Fibroblast of skin of right biceps (primary cell): ENCODE measurements around the gene ECI2.
A peak's percentile ranks its signal among the peaks of the same experiment; 100 is the strongest.
"Not testable (repeated sequence)": the region's sequence is repeated elsewhere in the genome, so short reads cannot be mapped to it uniquely, and the experiment has no call there.

Source experiments
- DNase-seq: peaks from one replicate; pipeline ENCODE4 v3.0.0-alpha.2; 2013

ECI2 gene

GRCh38 chr6:4093288-4093687 lies 42.1 kb downstream of the ECI2 start:
- DNase-seq: no peak

- DNase-seq: no peak
These were observed 43.4 kb downstream of the ECI2 start for GRCh38 chr6:4091941-4092340.

- DNase-seq: not testable (repeated sequence)
These were observed 45.3 kb downstream of the ECI2 start for GRCh38 chr6:4090043-4090442.

GRCh38 chr6:4088704-4089103 lies 46.7 kb downstream of the ECI2 start:
- no peak for DNase-seq

- DNase-seq: peak; percentile 77
These were observed 50.1 kb downstream of the ECI2 start for GRCh38 chr6:4085332-4085700.

- no peak for DNase-seq
These were observed 50.7 kb downstream of the ECI2 start for GRCh38 chr6:4084444-4085331.

GRCh38 chr6:4078691-4079471 lies 56.5 kb downstream of the ECI2 start, which contains the start of gene FAM217A:
Gene FAM217A (minus strand): TSS chr6:4079137. CDS start chr6:4077414, 1,723 bp downstream.
- no peak for DNase-seq

GRCh38 chr6:4074478-4075235 lies 60.7 kb downstream of the ECI2 start:
- no peak for DNase-seq

- no peak for DNase-seq
These were observed 64.0 kb downstream of the ECI2 start for GRCh38 chr6:4071330-4071729.

GRCh38 chr6:4069199-4069598 lies 66.2 kb downstream of the ECI2 start:
- no peak for DNase-seq

GRCh38 chr6:4067673-4068072 lies 67.7 kb downstream of the ECI2 start:
- no peak for DNase-seq

- no peak for DNase-seq
These were observed 69.2 kb downstream of the ECI2 start for GRCh38 chr6:4066029-4066755.
